Measurements from ENCODE around the gene CORT. TPM values are rescaled to one million over a fixed set of nuclear protein-coding genes. Genes with fewer than 3 reads are reported as not detected.

The CORT gene
- total and polyA plus RNA-seq, 2 donors (not counting 3 experiments of a cell fraction or from before 2014, with no cell fraction given) = 0.11 TPM; not detected in 1

GRCh38 chr1:10494754-10495474, 45.1 kb downstream of the CORT start:
- peak; percentile 84 for FAIRE-seq

More at GRCh38 chr1:10494754-10495474, 45.1 kb downstream of the CORT start:
- H3K79me2 ChIP-seq (ENCODE audit: control insufficient read depth, insufficient read depth, low read length) = peaks cover 27% of the 10 kb centered on the region
- H2AFZ ChIP-seq (ENCODE audit: low read depth, low read length) = no peak overlapping the region
- DNase-seq (ENCODE audit: low read depth, low spot score) = peak; percentile 59
- POLR2A ChIA-PET = no interaction called here
- H3K4me3 ChIP-seq (replicated peaks in 1 of 3; ENCODE audit: insufficient read depth in 1 of 3, low read depth in 1 of 3, low read length in 3 of 3) = no peak overlapping the region
- peaks cover 5% of the 10 kb centered on the region for H3K4me1 ChIP-seq (ENCODE audit: control insufficient read depth, extremely low read depth, insufficient read depth, low read length)
- H3K9ac ChIP-seq (replicated peaks; ENCODE audit: extremely low read depth, insufficient read depth, low read length) = no peak overlapping the region
- no TSS peak for BruUV-seq (replicated peaks)
- TF ChIP-seq POLR2A (IDR thresholded peaks at IDR 0.05; ENCODE audit: low read depth, low read length) = no peak
- TF ChIP-seq CTCF (IDR thresholded peaks at IDR 0.05; ENCODE audit: extremely low read depth in 1 of 2, insufficient read depth in 1 of 2, low read depth in 1 of 2, low read length in 2 of 2) = peak; percentile 92 to 93
- H3K9me1 ChIP-seq (replicated peaks; ENCODE audit: control insufficient read depth, extremely low read depth, insufficient read depth, low read length) = no peaks in the 10 kb centered on the region
- H3K9me3 ChIP-seq (replicated peaks; ENCODE audit: control insufficient read depth, insufficient read depth, low read length) = no peaks in the 10 kb centered on the region
- dilution Hi-C loops (cut with MboI; ENCODE audit: extremely low pct_ligation_motif_present, low sequenced_read_pairs) = no loop called here
- H3K4me2 ChIP-seq (ENCODE audit: insufficient read depth, low read length) = peak overlapping the region; percentile 41
- H3K27ac ChIP-seq (ENCODE audit: insufficient read depth, low read depth, low read length) = no peak overlapping the region
- no peaks in the 10 kb centered on the region for H3K27me3 ChIP-seq (ENCODE audit: control insufficient read depth in 2 of 2, insufficient read depth in 2 of 2, low read length in 2 of 2)
- intact Hi-C loops (cut with micrococcal nuclease) = loop anchor here (1.0 kb wide), 4 partner anchors 65 to 447 kb away; partner anchors contain the start of gene CENPS
- peaks cover 0 to 3% of the 10 kb centered on the region in 2 experiments for H3K36me3 ChIP-seq (ENCODE audit: control insufficient read depth in 2 of 2, extremely low read depth in 1 of 2, insufficient read depth in 2 of 2, low read length in 2 of 2)
- CTCF ChIA-PET = interaction anchor here (0.6 to 3.6 kb wide), 32 partner anchors 9 to 543 kb away, joined by 3 to 123 read pairs (median 6); partner anchors contain the start of gene CENPS
- no peaks in the 10 kb centered on the region for H4K20me1 ChIP-seq (replicated peaks; ENCODE audit: control insufficient read depth, extremely low read depth, insufficient read depth, low read length)

All from endothelial cell of umbilical vein (primary cell).